ENCODE measurements around the gene SIGLEC7.

The SIGLEC7 gene

GRCh38 chr19:51181377-51181912 lies 39.3 kb downstream of the SIGLEC7 start:
- TF ChIP-seq CTCF (conservative IDR thresholded peaks at IDR 0.05; ENCODE audit: low read depth, low read length), result no peak
- DNase-seq (ENCODE audit: low read depth), result no peak
- H3K4me3 ChIP-seq (ENCODE audit: low read depth, low read length), result no peak overlapping the region

- H3K4me3 ChIP-seq (ENCODE audit: low read depth, low read length), result no peak overlapping the region
- peak; percentile 14 for DNase-seq (ENCODE audit: low read depth)
- no peak for TF ChIP-seq CTCF (conservative IDR thresholded peaks at IDR 0.05; ENCODE audit: low read depth, low read length)
Observed at GRCh38 chr19:51181913-51182419, 39.9 kb downstream of the SIGLEC7 start.

GRCh38 chr19:51183629-51184028 lies 41.5 kb downstream of the SIGLEC7 start:
- TF ChIP-seq CTCF (conservative IDR thresholded peaks at IDR 0.05; ENCODE audit: low read depth, low read length), result no peak

GRCh38 chr19:51185069-51185867 lies 43.2 kb downstream of the SIGLEC7 start:
- DNase-seq (ENCODE audit: low read depth), result no peak
- TF ChIP-seq CTCF (conservative IDR thresholded peaks at IDR 0.05; ENCODE audit: low read depth, low read length), result no peak
- H3K4me3 ChIP-seq (ENCODE audit: low read depth, low read length), result no peak overlapping the region

More at GRCh38 chr19:51183629-51184028, 41.5 kb downstream of the SIGLEC7 start:
- H3K4me3 ChIP-seq (ENCODE audit: low read depth, low read length), result no peak overlapping the region
- no peak for DNase-seq (ENCODE audit: low read depth)

GRCh38 chr19:51185868-51186215 lies 43.7 kb downstream of the SIGLEC7 start:
- no peak overlapping the region for H3K4me3 ChIP-seq (ENCODE audit: low read depth, low read length)
- no peak for DNase-seq (ENCODE audit: low read depth)
- TF ChIP-seq CTCF (conservative IDR thresholded peaks at IDR 0.05; ENCODE audit: low read depth, low read length), result no peak

GRCh38 chr19:51186323-51186722 lies 44.2 kb downstream of the SIGLEC7 start:
- DNase-seq (ENCODE audit: low read depth), result no peak
- no peak for TF ChIP-seq CTCF (conservative IDR thresholded peaks at IDR 0.05; ENCODE audit: low read depth, low read length)
- no peak overlapping the region for H3K4me3 ChIP-seq (ENCODE audit: low read depth, low read length)
